ENCODE data around the gene CHST13. TPM values are rescaled to one million over a fixed set of nuclear protein-coding genes. Genes with fewer than 3 reads are reported as not detected.

CHST13 gene
- total RNA-seq, 4 donors from 2014 or later, result 0.19 to 0.69 (median 0.37) TPM

- no peak overlapping the region for H3K27ac ChIP-seq (replicated peaks in 1 of 4)
- H3K36me3 ChIP-seq, result no peaks in the 10 kb centered on the region
- TF ChIP-seq CTCF (IDR thresholded peaks at IDR 0.05) (no peak), POLR2A (IDR thresholded peaks at IDR 0.05; ENCODE audit: low read depth) (no peak), EP300 (IDR thresholded peaks at IDR 0.05) (no peak), POLR2AphosphoS5 (IDR thresholded peaks at IDR 0.05) (no peak)
- WGBS, result 44% methylated on average over 2 of the region's 4 CpGs
- no peak overlapping the region for H3K4me3 ChIP-seq
- peaks cover 0 to 9% (median 6%) of the 10 kb centered on the region in 4 donors for H3K4me1 ChIP-seq
- intact Hi-C loops (cut with DNase I), result no loop called here
- peaks cover 0 to 29% (median 4%) of the 10 kb centered on the region in 4 donors for H3K27me3 ChIP-seq
- no peak for DNase-seq (ENCODE audit: extremely low spot score)
- no peaks in the 10 kb centered on the region for H3K9me3 ChIP-seq
Observed at GRCh38 chr3:126518779-126519177, 5.2 kb upstream of the CHST13 start.

GRCh38 chr3:126519506-126520455 lies 4.2 kb upstream of the CHST13 start:
- WGBS, result 85% methylated on average over 9 of the region's 10 CpGs
- DNase-seq (ENCODE audit: extremely low spot score), result no peak
- intact Hi-C loops (cut with DNase I), result no loop called here
- peaks cover 0 to 39% (median 8%) of the 10 kb centered on the region in 4 donors for H3K27me3 ChIP-seq
- H3K4me3 ChIP-seq, result no peak overlapping the region
- TF ChIP-seq EP300 (IDR thresholded peaks at IDR 0.05) (no peak), POLR2A (IDR thresholded peaks at IDR 0.05; ENCODE audit: low read depth) (no peak), POLR2AphosphoS5 (IDR thresholded peaks at IDR 0.05) (no peak), CTCF (IDR thresholded peaks at IDR 0.05) (no peak)
- peaks cover 3 to 19% (median 16%) of the 10 kb centered on the region in 4 donors for H3K4me1 ChIP-seq
- no peaks in the 10 kb centered on the region for H3K36me3 ChIP-seq
- no peak overlapping the region for H3K27ac ChIP-seq (replicated peaks in 1 of 4)
- no peaks in the 10 kb centered on the region for H3K9me3 ChIP-seq

GRCh38 chr3:126521122-126521891 lies 2.6 kb upstream of the CHST13 start:
- Histone ChIP-seq H3K27ac (replicated peaks in 1 of 4) (no peak overlapping the region), H3K27me3 (peaks cover 0 to 55% (median 8%) of the 10 kb centered on the region in 4 donors), H3K4me1 (peaks cover 3 to 23% (median 18%) of the 10 kb centered on the region in 4 donors), H3K36me3 (no peaks in the 10 kb centered on the region), H3K4me3 (no peak overlapping the region), H3K9me3 (no peaks in the 10 kb centered on the region)
- TF ChIP-seq POLR2A (IDR thresholded peaks at IDR 0.05; ENCODE audit: low read depth) (no peak), CTCF (IDR thresholded peaks at IDR 0.05) (no peak), EP300 (IDR thresholded peaks at IDR 0.05) (no peak), POLR2AphosphoS5 (IDR thresholded peaks at IDR 0.05) (no peak)
- no peak for DNase-seq (ENCODE audit: extremely low spot score)
- intact Hi-C loops (cut with DNase I), result no loop called here
- 64% methylated on average over 6 of the region's 11 CpGs for WGBS

- 3% methylated on average over 3 of the region's 6 CpGs for WGBS
- Histone ChIP-seq H3K4me1 (peaks cover 3 to 23% (median 18%) of the 10 kb centered on the region in 4 donors), H3K27me3 (peaks cover 0 to 52% (median 8%) of the 10 kb centered on the region in 4 donors), H3K4me3 (no peak overlapping the region), H3K9me3 (no peaks in the 10 kb centered on the region), H3K27ac (replicated peaks in 1 of 4) (no peak overlapping the region), H3K36me3 (no peaks in the 10 kb centered on the region)
- intact Hi-C loops (cut with DNase I), result no loop called here
- no peak for DNase-seq (ENCODE audit: extremely low spot score)
- TF ChIP-seq POLR2AphosphoS5 (IDR thresholded peaks at IDR 0.05) (no peak), CTCF (IDR thresholded peaks at IDR 0.05) (peak in 2 of 3 experiments; percentile 80 to 91), EP300 (IDR thresholded peaks at IDR 0.05) (no peak), POLR2A (IDR thresholded peaks at IDR 0.05; ENCODE audit: low read depth) (no peak)
Observed at GRCh38 chr3:126522363-126522788, 1.6 kb upstream of the CHST13 start.
